ENCODE results near the gene ADGRF1.
"Not testable (repeated sequence)": the region's sequence is repeated elsewhere in the genome, so short reads cannot be mapped to it uniquely, and the experiment has no call there.

Gene ADGRF1

DNA sequence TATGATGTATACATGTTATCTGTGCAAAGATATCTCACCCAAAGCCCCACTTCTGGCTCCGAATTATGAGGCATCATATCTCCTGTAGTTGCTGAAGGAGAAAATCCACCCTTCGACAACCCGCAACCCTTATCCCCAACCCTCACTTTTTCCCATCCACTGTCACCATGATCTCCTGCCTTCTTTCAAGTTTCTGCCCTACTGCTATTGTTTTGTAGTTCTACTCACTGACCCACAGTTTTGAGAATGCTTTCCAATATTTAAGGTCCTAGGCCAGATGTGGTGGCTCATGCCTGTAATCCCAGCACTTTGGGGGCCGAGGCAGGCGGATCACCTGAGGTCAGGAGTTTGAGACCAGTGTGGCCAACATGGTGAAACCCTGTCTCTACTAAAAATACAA lies 22.2 kb downstream of the ADGRF1 start:
- no peak for FAIRE-seq

DNA sequence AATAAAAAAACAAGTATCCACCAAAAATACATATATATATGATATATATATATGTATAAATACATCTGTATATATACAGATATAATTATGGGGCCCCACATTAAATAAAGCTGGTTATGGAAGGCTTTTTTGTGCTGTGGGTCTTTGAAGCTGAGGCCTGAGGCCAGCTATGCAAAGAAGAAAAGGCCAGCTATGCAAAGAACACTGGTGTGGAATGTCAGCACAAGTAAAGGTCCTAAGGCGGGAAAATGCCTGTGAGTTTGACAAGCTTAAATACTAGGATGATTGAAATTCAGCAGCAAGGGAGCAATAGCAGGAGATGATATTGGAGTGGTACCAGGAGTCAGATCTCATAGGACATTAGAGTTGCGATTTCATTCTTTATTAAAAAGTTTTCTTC lies 25.2 kb downstream of the ADGRF1 start:
- FAIRE-seq = no peak

DNA sequence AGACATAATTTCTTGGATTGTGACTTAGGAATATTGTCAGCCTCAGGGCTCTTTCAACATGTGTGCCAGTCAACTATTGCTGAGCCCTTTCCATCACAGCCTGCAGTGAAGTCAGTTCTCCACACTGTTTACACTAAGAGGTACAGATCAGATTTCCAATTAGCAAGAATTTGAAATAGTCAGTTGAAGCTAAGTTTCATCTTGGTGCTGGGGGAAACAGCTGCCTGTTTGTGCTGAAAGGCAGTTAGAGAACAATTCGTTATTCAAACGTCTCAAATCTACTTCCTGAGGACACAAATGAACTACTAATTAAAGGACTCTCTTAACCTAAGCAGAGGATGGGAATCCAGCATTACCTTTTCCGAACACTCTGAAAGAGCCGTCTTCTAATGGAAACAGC lies 25.9 kb downstream of the ADGRF1 start:
- FAIRE-seq = no peak

DNA sequence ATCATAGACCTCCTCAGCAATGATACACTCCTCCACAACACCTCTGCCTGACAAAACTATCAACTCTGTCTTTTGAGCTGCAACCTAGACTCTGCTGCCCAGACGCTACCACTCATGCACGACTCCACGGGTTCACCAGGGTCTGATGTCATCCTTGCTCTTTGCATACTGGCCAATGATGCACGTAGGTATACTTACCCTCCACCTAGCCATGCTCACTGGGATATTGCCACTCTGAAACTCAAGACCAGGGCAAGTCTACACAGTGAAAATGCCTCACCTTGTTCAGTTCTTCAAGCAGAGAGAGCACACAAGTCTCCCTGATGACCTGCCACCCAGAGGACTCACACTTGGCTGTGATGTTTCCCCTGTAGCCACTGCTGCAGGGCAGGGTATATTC lies 27.7 kb downstream of the ADGRF1 start:
- no peak for FAIRE-seq

DNA sequence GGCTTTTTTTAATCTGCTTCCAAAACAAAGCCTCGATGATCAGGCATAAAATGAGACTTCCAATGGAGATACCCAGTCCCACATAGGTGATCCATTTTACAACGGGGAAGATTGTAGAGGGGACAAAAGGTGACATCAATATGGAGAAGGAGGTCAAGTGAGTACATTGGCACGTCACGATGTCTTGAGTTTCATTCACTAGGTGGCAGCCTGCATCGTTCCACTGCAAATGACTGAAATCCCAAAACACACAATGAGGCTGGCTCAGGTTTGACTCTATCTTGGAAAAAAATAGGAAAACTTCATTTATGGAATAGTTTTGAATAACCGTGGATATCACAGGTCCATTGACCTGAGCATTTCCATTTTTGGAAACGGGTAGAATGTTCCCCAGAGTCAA lies 32.5 kb downstream of the ADGRF1 start:
- no peak for FAIRE-seq

DNA sequence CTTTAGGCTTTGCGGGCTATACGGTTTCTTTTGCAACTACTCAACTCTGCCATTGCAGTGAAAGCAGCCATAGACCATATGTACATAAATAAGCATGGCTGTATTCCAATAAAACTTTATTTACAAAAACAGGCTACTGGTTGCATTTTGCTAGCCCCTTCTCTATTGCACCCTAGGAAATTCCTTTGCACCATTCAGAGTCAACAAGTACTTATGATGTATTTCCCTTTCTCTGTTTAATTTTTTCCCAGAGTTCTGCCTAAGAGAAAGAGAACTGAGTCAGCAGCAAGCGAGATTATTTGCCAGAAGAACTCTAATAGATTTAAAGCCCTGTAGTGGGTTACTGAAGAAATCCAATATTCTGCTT lies 33.8 kb downstream of the ADGRF1 start:
- FAIRE-seq = no peak

DNA sequence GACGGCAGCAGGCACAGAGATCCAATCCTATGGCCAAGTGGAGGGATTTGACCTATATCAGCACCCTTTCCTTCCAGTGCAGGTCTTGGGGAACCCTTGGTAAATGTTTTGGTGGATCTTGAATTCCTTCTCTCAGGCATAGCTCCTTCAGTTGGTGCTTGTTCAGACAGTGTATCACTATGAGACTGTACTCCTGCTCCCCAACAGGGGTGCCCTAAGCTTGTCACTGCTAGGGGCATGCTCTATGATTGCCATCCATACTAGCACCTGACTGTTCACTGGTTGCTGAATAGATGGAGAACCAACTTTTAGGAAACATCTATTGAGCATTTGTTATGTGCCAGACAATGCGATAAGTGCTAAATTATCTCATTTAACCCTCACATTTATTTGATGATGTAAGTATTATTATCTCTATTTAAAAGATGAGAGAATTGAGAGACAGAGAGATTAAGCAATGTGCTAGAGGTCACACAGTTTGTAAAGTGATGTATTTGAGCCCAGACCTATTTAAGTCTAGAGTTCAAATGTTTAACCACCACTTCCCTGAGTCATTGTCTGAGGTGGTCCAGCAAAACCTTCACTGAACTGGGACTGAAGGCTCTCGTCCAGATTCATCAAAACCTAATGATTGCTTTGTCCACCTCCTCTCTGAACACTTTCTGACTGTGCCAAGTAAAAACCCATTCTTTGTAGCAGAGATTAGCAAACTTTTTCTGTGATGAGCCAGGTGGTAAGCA lies 34.3 kb downstream of the ADGRF1 start:
- no peak for FAIRE-seq

DNA sequence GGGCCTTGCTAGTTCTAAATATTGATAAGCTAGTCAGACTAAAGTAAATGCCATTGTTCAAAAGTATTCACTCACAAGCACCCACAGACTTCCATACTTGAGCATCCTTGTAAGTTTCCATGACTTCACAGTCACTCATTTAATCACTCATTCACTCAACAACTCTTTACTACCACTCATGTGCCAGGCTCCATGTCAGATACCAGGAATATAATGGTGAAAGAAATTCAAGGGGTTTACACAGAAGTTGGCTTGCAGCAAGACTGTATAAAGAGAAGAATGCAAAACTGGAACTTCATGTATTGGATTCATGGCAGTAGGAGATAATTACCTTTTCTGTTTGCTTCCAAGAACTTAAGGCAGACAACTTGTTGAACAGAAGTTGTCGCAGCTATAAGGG lies 36.6 kb downstream of the ADGRF1 start:
- FAIRE-seq = no peak

DNA sequence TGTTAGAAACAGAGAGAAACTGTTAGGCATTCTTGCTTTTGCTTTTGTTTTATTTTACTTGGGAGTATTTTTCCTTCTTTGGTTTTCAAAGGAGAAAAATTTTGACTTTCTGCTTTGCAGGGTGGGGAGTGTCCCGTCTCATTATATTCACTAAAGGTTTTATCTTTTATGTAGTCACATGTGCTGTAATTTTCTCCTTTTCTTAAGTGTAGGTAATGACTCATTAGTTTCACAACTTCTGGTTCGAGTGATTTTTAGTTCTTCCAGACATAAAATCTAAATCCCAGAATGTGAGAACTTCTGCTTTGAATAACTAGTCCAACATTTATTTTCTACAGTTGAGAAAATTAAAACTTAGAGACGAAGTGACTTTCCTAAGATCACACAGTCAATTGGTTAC lies 37.7 kb downstream of the ADGRF1 start:
- FAIRE-seq = no peak

DNA sequence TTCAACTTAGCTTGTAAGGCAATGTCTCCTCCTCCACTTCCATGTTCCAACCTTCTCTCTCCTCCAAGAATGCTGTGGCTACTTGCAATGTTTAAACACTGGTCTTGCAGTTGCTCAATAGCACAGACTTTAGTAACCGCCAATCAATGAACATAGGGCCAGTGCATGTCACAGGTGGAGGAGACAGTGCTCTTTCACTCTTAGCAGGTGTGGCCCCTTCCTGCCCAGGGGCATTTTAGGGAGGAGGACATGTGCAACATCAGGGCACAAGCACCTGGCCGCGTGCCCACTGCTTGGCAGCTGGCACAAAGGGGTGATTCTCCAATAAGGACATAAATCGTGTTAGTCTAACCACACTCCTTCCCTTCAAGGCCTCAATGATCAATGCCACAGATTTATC lies 41.3 kb downstream of the ADGRF1 start:
- FAIRE-seq = no peak

DNA sequence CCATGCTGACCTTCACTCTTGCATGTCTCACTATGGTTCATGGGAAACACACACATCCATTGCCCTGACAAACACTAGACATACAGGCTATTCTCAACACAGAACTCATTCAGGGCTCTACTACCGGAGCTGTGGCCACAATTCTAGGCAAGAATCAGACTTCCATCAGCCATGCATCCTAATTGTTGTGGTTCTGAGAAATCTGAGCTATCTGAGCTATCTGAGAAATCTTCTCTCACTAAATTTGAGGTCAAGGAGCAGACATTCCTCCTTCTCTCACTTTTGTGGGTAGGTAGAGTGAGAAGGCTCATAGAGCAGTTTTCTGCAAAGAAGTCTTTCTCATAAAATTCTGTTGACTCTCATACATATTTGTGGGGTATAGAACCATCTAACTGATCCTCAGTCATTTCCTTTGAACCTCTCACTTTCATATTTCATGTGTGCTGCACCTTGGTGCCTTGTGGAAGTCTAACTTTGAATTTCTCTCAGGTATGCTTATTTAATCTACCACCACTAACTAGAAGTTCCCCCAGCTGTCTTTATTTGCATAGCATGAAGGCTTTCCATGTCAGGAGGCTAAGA lies 43.6 kb downstream of the ADGRF1 start:
- no peak for FAIRE-seq

DNA sequence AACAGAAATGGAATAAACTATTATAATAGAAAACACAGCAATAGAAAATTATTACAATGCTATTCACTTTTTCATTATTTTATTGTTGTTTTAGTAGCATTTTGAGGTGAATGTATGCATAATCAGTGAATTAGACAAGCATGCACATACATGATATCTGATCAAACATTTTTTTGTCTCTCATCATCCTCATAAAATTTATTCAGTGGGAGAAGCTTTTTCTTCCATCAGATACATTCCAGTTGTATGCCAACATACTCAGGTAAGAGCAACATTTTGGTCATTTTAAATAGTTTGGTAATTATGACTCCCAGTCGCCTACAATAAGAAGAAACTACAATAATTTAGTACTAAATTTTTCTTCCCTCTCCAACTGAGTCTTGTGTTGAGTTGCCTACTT lies 44.5 kb downstream of the ADGRF1 start:
- FAIRE-seq = no peak

DNA sequence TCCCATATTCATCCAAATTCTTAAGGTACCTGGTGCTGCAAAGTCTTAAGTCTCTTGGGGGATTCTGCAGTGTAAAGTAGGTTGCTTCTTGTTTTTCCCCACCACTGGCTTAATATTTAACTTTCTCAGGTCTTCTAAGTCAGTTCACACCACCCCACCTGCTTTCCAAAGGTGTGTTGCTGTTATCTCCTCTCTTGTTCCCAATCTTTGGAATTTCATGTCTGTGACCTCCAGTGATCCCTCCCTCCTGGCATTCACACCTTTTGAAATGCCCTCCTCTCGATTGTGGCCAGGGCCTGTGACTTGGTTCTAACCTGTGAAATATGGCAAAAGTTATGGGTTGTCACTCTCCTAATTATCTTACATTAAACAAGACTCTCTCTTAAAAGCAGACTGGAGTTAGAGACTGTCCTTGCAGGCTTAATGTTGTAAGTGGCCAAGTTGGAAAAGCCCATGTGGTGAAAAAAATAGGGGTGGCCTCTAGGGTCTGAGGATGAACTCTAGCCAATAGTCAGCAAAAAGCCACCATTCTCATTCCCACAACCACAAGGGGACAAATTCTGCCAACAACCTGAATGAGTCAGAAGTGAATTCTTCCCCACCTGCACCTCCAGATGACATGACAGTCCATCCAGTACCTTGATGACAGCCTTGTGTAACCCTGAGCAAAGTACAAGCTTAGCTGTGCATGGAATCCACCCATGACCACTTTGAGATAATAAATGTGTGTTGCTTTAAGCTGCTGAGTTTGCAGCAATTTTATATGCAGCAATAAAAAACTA lies 45.1 kb downstream of the ADGRF1 start:
- no peak for FAIRE-seq

DNA sequence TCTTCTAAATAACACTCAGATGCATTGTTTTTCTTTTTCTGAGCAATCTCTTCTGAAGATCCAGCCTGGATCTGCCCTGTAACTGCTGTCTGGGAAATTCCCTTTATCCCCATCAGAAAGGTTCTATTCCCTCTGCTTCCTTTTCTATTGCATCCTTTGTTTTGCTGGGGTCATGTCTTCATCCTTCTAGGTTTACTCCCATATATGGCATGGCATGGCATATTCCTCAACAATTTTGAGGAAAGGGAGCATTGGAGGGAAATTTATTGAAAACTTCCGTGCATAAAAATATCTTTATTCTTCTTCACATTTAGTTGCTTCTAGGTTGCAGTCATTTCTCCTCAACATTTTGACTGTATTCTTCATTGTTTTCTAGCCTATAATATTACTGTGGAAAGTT lies 47.2 kb downstream of the ADGRF1 start:
- no peak for FAIRE-seq

DNA sequence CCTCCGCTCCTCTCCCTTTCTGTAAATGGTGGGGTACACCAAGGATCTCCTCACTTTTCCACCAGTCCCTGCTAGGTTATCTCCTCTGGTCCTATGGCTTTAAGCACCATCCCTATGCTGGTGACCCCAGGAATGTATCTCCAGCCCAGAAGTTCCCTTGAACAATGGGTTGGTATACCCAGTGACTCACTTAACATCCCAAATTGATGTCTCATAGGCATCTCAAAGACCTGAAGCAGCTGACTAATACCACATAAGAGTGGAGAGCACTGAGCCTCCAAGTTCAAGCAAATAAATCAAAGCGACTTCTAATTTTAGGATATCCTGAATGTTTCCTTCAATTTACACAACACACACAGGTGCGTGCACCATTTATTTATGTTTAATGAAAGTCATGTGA lies 48.3 kb downstream of the ADGRF1 start:
- FAIRE-seq = no peak

DNA sequence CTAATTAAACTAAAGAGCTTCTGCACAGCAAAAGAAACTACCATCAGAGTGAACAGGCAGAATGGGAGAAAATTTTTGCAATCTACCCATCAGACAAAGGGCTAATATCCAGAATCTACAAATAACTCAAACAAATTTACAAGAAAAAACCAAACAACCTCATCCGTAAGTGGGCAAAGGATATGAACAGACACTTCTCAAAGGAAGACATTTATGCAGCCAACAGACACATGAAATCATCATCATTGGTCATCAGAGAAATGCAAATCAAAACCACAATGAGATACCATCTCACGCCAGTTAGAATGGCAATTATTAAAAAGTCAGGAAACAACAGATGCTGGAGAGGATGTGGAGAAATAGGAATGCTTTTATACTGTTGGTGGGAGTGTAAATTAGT lies 49.7 kb downstream of the ADGRF1 start:
- FAIRE-seq = not testable (repeated sequence)

DNA sequence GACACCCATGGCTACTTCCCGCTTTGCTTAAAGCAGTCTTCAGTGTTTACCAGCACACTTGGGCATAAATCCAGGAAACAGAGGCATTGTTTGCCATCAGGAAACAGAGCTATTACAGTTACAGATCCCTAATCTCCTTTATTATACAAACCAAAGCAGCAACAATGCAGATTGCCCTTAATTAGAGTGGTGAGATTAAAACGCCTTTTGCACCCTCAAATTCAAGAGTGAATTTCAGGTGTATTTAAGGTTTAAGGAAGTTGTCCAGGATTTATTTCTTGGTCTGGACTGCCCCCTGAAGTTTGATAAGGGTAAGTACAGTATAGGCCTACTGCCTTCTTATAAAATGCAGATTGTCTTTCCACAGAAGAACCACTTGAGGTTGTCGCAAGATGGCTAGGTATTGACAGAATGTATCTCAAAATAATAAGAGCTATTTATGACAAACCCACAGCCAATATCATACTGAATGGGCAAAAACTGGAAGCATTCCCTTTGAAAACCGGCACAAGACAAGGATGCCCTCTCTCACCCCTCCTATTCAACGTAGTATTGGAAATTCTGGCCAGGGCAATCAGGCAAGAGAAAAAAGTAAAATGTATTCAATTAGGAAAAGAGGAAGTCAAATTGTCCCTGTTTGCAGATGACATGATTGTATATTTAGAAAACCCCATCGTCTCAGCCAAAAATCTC lies 51.2 kb downstream of the ADGRF1 start:
- FAIRE-seq = peak; percentile 96

DNA sequence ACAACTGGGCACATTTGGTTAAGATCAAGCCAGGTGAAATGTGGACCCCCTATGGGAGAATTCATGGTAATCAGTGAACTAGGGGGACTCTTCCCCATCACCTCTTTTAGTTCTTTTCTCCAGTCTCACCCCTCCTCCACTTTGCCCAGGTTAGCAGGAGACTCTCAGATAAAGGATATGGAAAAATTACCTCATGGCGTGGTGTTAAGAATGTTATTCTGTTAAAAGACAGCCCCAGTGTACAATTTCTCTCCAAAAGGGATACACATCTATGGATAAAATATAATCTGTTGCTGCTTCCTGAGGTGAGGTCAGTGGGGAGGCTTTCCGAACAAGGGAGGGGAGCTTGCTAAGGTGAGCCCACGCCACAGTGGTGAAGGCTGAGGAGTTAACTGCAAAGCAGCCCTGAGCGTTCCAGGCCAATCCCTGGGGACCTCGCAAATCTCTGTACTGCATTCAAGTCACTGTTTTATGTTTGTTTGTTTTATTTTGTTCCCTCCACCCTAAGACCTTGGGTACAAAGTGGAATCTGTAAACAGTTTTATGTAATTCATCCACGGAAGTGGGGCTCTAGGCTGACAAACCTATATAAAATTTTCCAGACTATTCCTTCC lies 52.0 kb downstream of the ADGRF1 start:
- FAIRE-seq = no peak

DNA sequence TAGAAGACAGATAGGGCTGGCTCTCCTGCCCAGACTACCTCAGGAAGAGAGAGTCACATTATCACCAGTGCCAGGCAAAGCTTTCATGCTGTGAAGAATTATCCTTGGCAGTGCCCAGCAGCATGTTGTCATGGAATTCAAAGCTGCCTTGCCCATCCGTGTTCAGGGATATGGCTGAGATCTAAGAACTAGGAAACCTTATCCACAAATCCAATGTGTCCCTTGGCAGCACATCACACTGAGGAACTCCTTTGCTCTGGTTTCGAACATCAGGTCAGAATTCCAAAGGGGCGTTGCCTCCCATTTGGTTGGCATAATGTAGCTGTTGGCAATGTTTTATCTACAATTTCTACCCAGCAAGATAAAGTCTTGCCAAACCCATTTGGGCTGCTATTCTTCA lies 52.7 kb downstream of the ADGRF1 start:
- no peak for FAIRE-seq

DNA sequence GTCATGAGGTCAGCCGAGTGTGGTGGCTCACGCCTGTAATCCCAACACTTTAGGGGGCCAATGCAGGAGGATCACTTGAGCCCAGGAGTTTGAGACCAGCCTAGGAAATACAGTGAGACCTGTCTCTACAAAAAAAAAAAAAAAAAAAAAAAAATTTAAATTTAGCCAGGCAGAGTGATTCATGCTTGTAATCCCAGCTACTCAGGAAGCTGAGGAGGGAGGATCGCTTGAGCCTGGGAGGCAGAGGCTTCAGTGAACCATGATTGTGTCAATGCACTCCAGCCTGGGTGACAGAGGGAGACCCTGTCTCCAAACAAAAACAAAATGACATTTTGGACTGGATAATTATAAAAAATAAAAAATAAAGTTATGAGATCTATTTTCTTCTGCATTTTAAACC lies 56.2 kb downstream of the ADGRF1 start:
- peak; percentile 21 for FAIRE-seq

DNA sequence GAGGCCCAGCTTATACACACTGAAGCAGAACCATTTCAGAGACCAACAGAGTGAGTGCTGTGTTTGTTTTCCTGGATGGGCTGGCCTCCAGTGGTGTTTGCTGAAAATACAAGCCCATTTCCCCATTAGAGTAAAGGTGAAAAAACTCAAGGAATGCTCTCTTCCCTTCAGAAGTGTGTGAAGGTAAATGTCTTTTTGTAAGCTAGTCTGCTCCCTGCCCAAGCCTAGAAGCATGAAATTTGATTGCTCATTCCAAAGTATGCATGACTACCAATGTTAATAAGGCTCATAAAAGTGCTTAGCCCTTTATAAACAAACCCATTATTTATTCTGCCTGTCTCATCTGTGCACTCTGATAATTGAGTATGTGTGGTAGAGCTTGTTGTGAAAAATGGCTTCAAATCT lies 59.1 kb downstream of the ADGRF1 start:
- peak; percentile 98 for FAIRE-seq

DNA sequence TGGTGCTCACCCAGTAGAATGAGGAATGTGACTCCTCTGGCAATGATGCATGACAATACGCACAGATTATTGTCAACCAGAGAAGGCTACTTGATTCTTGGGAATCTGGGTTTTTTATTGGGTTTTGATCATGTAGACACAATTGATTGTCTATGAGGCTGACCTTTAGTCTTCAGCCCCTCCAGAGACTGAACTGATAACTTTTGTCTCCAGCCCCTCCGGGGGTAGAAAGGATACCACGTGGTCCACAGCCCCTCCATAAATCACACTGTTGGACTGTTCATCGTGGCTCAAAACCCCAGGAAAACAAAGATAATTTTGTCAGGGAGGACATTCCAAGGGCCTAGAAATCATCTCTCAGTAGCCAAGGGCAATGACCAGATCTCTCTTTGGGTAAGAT lies 62.9 kb downstream of the ADGRF1 start:
- no peak for FAIRE-seq

DNA sequence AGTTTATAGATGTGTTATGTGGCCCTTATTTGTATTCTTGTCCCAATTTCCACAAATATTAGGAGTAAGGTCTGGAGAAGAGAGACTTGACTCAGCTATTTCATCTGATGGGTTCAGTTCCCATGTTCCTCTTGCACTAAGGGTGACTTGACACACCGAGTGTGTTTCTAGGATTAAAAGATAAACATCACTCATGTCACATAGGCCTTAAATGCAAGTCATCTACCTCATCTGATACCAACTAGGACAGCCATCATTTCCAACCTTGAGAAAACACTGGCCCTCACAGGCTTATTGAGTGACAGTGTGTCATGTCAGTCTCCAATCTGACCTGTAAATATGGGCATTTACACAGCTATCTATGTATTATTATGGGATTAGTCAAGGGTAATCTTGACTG lies 67.3 kb downstream of the ADGRF1 start:
- no peak for FAIRE-seq
